GM19438 (cell line): ENCODE data around the gene NDUFB10.

Experiments
- ATAC-seq: cut with Tn5 transposase; IDR thresholded peaks from one replicate; pipeline ENCODE4 v1.9.1; 2021; ENCODE audit warnings: low read depth; ENCODE audit not compliant: unreplicated experiment

NDUFB10 gene

DNA sequence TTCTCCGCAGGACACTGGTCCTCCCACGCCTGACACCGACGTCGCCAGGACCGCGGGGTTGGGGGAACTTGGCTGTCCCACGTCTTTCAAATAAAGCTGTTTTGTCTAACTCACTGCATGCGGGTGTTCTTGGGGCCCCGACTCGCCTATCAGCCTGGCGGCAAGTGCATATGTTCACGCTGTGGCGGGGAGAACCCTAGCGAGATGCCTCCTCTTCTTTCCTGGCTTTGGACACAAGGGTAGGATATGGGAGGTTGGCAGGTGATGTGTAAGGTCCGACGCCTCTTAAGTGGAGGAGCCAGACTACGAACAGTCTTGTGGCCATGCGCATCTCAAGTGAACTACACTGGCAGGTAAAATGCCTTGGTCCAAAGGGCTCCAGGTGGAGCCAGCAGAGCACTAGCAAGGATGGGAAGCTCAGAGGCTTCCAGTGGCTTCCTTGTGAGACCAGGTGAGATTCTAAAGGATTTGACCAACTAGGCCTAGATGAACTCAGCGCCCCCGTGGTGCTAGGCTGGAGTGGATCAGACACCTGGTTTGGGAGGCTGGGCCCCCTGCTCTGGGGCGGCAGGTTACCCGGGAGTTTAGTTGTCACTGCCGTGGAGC lies 6.2 kb downstream of the NDUFB10 start:
- ATAC-seq: no peak

- ATAC-seq: no peak
These were observed 7.1 kb downstream of the NDUFB10 start, which contains the start of gene RNF151 for GRCh38 chr16:1966460-1966859. TSS of gene RNF151 (plus strand) at chr16:1966856. CDS start at chr16:1966882, 26 bp downstream.

- ATAC-seq: no peak
These were observed 9.0 kb downstream of the NDUFB10 start for GRCh38 chr16:1968146-1968953.

- ATAC-seq: peak; percentile 61
These were observed 12.6 kb downstream of the NDUFB10 start, which contains the start of gene TBL3 for GRCh38 chr16:1971796-1972489. TSS of gene TBL3 (plus strand) at chr16:1972053. CDS start at chr16:1972165, 112 bp downstream.

DNA sequence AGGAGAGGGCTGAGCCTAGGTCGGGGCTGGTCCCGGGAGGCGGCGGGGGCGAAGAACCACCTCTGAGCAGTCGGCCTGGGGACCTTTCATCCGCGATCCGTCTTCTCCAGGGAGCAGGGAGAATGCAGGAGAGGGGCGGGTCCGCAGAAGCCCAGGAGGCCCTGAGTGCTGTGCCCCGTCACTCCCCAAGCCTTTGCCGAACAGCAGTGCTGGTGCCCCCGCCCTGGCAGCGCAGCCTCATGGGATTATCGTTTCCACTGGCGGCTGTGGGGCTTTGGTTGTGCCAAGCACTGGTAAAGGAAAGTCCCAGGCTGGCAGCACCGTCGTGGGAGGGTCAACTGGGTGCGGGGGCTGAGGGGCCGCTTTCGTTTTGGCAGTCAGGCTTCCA lies 13.1 kb downstream of the NDUFB10 start:
- ATAC-seq: no peak

- no peak for ATAC-seq
These were observed 14.3 kb downstream of the NDUFB10 start for GRCh38 chr16:1973461-1974156.

DNA sequence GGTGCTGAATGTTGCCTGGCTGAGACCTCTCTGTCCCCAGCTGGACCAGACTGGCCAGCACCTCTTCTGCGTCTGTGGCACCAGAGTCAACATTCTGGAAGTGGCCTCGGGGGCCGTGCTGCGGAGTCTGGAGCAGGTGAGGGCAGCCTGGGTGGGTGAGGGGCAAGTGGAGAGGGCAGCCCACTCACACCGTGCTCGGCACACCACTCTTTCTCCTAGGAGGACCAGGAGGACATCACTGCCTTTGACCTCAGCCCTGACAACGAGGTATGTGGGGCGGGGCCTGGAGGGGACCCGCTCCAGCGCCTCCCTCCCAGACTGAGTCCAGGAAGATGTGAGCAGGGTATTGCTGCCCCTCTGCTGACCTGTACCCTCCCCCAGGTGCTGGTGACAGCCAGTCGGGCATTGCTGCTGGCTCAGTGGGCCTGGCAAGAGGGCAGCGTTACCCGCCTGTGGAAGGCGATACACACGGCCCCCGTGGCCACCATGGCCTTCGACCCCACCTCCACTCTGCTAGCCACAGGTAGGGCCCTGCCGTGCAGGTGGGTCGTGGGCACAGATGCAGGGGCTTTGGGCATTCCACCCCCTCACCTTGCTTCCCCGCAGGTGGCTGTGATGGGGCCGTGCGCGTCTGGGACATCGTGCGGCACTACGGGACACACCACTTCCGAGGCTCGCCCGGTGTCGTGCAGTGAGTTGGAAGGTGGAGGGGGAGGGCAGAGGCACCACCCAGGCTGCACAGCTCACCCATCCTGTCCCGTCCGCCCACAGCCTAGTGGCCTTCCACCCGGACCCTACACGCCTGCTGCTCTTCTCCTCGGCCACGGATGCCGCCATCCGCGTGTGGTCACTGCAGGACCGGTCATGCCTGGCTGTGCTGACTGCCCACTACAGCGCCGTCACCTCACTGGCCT lies 15.1 kb downstream of the NDUFB10 start:
- ATAC-seq: no peak

DNA sequence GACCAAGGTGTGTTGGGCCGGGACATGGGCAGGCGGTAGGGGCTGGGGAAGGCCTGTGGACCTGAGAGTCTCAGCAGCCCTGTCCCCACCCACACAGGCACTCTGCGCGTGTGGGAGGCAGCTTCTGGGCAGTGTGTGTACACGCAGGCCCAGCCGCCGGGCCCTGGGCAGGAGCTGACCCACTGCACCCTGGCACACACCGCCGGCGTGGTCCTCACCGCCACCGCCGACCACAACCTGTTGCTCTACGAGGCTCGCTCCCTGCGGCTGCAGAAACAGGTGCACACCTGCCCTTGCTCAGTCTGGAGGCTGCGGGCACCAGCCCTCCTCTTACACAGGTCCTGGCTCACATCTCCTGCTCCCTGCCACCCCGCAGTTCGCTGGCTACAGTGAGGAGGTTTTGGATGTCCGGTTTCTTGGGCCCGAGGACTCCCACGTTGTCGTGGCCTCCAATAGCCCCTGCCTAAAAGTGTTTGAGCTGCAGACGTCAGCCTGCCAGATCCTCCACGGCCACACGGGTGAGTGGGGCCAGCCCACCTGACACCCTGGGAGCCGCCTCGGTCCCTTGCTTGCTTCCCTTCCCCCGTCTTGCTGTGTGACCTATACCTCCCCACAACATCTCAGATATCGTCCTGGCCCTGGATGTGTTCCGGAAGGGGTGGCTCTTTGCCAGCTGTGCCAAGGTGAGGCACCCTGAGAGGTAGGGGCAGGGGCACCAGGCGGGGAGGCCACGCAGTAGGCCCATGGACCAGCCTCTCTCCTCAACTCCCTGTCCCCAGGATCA lies 16.3 kb downstream of the NDUFB10 start:
- no peak for ATAC-seq

GRCh38 chr16:1976216-1976520 lies 16.8 kb downstream of the NDUFB10 start:
- ATAC-seq: no peak

GRCh38 chr16:1976951-1977874 lies 17.9 kb downstream of the NDUFB10 start:
- ATAC-seq: no peak

DNA sequence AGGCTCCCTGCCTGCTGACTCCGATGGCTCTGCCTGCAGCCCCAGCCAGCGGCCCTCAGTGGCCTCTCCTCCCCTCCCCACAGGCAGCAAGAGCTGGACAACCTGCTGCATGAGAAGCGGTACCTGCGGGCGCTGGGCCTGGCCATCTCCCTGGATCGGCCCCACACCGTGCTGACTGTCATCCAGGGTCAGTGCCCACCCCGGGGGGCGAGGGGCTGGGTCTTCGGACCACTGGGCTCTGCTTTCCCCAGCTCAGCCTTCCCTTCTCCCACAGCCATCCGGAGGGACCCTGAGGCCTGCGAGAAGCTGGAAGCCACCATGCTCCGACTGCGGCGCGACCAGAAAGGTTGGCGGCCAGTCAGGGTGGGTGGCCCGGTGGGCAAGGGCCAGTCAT lies 18.5 kb downstream of the NDUFB10 start:
- no peak for ATAC-seq

DNA sequence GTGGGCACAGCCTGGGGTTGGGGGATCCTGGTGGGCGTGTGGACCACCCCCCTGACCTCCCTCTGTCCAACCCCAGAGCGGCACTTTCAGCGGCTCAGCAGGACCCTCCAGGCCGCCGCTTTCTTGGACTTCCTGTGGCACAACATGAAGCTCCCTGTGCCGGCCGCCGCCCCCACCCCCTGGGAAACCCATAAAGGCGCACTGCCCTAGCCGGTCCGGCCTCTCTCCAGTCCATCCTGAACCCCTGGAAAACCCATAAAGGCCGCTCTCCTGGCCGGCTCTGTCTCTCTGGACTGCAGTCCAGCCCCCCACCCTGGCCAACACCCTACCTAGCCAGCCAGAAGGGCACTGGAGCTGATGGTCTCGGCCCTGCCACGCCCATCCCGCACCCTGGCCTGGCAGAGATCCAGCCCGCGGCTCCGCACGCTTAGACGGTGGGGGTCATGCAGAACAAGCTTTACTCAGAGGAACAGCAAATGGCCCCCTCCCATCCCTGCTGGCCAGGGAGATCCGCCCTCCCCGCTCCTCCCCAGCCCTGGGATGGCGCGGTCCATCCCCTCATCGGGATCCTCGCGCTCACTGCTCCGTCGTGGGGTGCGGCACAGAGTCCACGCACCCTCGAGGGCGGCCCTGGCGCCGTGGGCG lies 19.3 kb downstream of the NDUFB10 start:
- ATAC-seq: no peak

- ATAC-seq: no peak
These were observed 20.1 kb downstream of the NDUFB10 start for GRCh38 chr16:1979271-1980029.

GRCh38 chr16:1980030-1980769 lies 20.9 kb downstream of the NDUFB10 start:
- ATAC-seq: no peak

DNA sequence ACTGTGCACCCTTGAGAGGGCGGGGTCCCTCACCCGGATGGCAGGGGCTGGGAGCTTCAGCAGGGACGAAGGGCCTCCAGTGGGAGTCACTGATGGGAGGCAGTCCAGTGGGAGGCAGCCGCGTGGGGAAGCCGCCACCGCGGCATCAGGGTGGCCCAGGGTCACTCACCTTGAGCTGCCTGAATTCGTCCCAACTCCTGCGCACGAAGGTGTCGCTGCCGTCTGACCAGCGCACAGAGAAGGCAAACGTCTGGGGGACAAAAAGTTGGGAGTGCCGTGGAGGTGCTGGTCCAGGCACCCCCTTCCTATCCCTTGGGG lies 21.4 kb downstream of the NDUFB10 start:
- no peak for ATAC-seq

DNA sequence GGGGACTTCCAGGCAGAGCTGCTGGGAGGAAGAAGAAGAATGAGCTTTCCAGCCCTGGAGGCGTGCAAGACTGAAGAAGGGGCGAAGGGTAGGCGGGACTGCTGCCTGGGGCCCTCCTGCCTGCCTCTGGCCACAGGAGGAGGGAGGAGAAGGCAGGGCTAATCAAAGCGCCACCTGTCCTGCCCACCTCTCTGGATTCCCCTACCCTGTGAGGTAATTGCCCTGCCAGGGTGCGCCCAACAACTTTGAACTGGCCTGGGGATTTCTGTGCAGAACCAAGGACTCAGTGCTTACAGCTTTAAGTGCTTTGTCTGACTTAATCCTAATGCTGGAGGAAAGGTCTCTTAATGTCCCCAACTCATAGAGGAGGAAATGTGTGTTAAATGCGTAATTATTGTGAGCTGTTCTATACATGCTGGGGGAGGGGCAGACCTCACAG lies 22.1 kb downstream of the NDUFB10 start, which contains the start of gene NOXO1:
Gene NOXO1, minus strand, starts transcription at position 72 of the 439 bp plus-strand sequence. CDS start 290 bp downstream, outside the sequence.
- no peak for ATAC-seq
